GM12878 (cell line): ENCODE results near the gene NOC2L. TPM values are rescaled to one million over a fixed set of nuclear protein-coding genes. Genes with fewer than 3 reads are reported as not detected.

ENCODE experiments used
- ATAC-seq: fragments of 200-7000 bp; cut with Tn5 transposase; 3 replicates; pipeline ENCODE4 v1.9.1; 2020; ENCODE audit warnings: mild to moderate bottlenecking, moderate library complexity
- BruUV-seq: library from RNA; stranded (reverse); fragments of 400-500 nt; replicated peaks from 2 replicates; lab custom pipeline; 2021; lab: Mats Ljungman, UMichigan
- CTCF ChIA-PET: fragments of 300-600 bp; sonication (Branson Sonifier 250); formaldehyde crosslinking; extraction: SDS; loops from one replicate; lab custom pipeline; 2021; ENCODE audit warnings: inconsistent platforms; lab: Yijun Ruan, JAX
- POLR2A ChIA-PET: fragments of 350-600 bp; formaldehyde crosslinking; extraction: SDS; loops from one replicate; lab custom pipeline; 2021; ENCODE audit warnings: inconsistent platforms; lab: Charles Lee
- RAD21 ChIA-PET: fragments of 300-600 bp; sonication (Branson Sonifier 250); formaldehyde crosslinking; loops from one replicate; lab custom pipeline; 2023; ENCODE audit warnings: antibody characterized with exemption; ENCODE audit not compliant: unreplicated experiment; lab: Charles Lee
- SMC1A ChIA-PET: fragments of 300-600 bp; sonication (Branson Sonifier 250); formaldehyde crosslinking; loops from one replicate; lab custom pipeline; 2023; ENCODE audit not compliant: unreplicated experiment, uncharacterized antibody; lab: Charles Lee
- DNase-seq: peaks from one replicate; pipeline ENCODE4 v3.0.0-alpha.2; 2011; ENCODE audit warnings: low read depth, low spot score
- FAIRE-seq: peaks from 3 replicates; lab custom pipeline; 2011; peaks lifted over from hg19 to GRCh38; lab: Jason Lieb, UNC
- H2AFZ ChIP-seq: 2 replicates; pipeline ENCODE4 v1.6.0; 2011; ENCODE audit warnings: low read depth, low read length, control low read depth; ENCODE audit not compliant: control insufficient read depth
- H3K27ac ChIP-seq: 2 replicates; pipeline ENCODE4 v1.5.1; 2011; ENCODE audit warnings: control low read depth; ENCODE audit not compliant: control insufficient read depth, insufficient read depth
- H3K27me3 ChIP-seq, 2 experiments: replicated peaks in 1 of 2; 2 replicates each; pipeline versions ENCODE4 v1.6.0 to v1.6.1; 2011; ENCODE audit warnings: low read length in 1 of 2; ENCODE audit not compliant: control insufficient read depth in 2 of 2, insufficient read depth in 2 of 2
- H3K36me3 ChIP-seq, 2 experiments: 2 replicates each; pipeline ENCODE4 v1.5.1; 2011; ENCODE audit warnings: low read length in 1 of 2; ENCODE audit not compliant: control insufficient read depth in 2 of 2, insufficient read depth in 2 of 2
- H3K4me1 ChIP-seq: 2 replicates; pipeline ENCODE4 v1.6.1; 2011; ENCODE audit warnings: mild to moderate bottlenecking, low read length, moderate library complexity, mixed read lengths; ENCODE audit not compliant: control insufficient read depth, insufficient read depth
- H3K4me2 ChIP-seq: 2 replicates; pipeline ENCODE4 v1.6.0; 2011; ENCODE audit warnings: control low read depth; ENCODE audit not compliant: control insufficient read depth, insufficient read depth
- H3K4me3 ChIP-seq: fragments of 200-600 bp; sonication (generic); 2 replicates; pipeline ENCODE4 v1.5.1; 2016
- H3K79me2 ChIP-seq: 2 replicates; pipeline ENCODE4 v1.6.0; 2011; ENCODE audit warnings: low read length; ENCODE audit not compliant: control insufficient read depth, insufficient read depth
- H3K9ac ChIP-seq: 2 replicates; pipeline ENCODE4 v1.8.0; 2011; ENCODE audit warnings: low read length, control low read depth, mixed read lengths; ENCODE audit not compliant: control insufficient read depth, insufficient read depth
- H3K9me3 ChIP-seq: replicated peaks from 3 replicates; pipeline ENCODE4 v1.5.1; 2011; ENCODE audit warnings: mild to moderate bottlenecking, low read length; ENCODE audit not compliant: control insufficient read depth, insufficient read depth
- H4K20me1 ChIP-seq: 2 replicates; pipeline ENCODE4 v1.6.0; 2011; ENCODE audit not compliant: control insufficient read depth, insufficient read depth
- BRCA1 ChIP-seq: IDR thresholded peaks from 2 replicates; pipeline ENCODE4 v1.6.1; 2011; ENCODE audit warnings: low read depth, low read length, improper control_type of control experiment
- HDAC2 ChIP-seq: fragments of 200-600 bp; sonication (generic); IDR thresholded peaks from 2 replicates; pipeline ENCODE4 v1.6.1; 2017
- MEF2B ChIP-seq: fragments of 450-650 bp; IDR thresholded peaks from 2 replicates; pipeline ENCODE4 v1.6.1; 2018; ENCODE audit warnings: mild to moderate bottlenecking, moderate library complexity; ENCODE audit not compliant: partially characterized antibody, poor library complexity, severe bottlenecking
- MLLT1 ChIP-seq: fragments of 450-650 bp; IDR thresholded peaks from 2 replicates; pipeline ENCODE4 v1.6.1; 2016; ENCODE audit warnings: mild to moderate bottlenecking
- PAX8 ChIP-seq: fragments of 450-650 bp; IDR thresholded peaks from 2 replicates; pipeline ENCODE4 v1.6.1; 2017; ENCODE audit warnings: mild to moderate bottlenecking, moderate library complexity
- POLR2AphosphoS2 ChIP-seq: IDR thresholded peaks from 2 replicates; pipeline ENCODE4 v1.6.1; 2011; ENCODE audit warnings: low read depth, mild to moderate bottlenecking, low read length, improper control_type of control experiment, moderate library complexity
- REST ChIP-seq: IDR thresholded peaks from 2 replicates; pipeline ENCODE4 v1.6.1; 2012; ENCODE audit warnings: mild to moderate bottlenecking, low read depth, low read length
- SMAD5 ChIP-seq: IDR thresholded peaks from 2 replicates; pipeline ENCODE4 v1.6.1; 2016; ENCODE audit warnings: antibody characterized with exemption, low read depth
- SREBF2 ChIP-seq: IDR thresholded peaks from 2 replicates; pipeline ENCODE4 v1.6.1; 2012; ENCODE audit warnings: mild to moderate bottlenecking, low read length
- ZNF592 ChIP-seq: fragments of 450-650 bp; IDR thresholded peaks from 2 replicates; pipeline ENCODE4 v1.6.1; 2017; ENCODE audit warnings: mild to moderate bottlenecking, moderate library complexity
- WGBS: methylation state at CpG from one replicate; pipeline ENCODE4 v1.1.6; 2016; ENCODE audit warnings: low lambda C conversion rate; ENCODE audit not compliant: insufficient replicate concordance, insufficient coverage; ENCODE audit errors: missing lambda C conversion rate; 5-methylcytosine and 5-hydroxymethylcytosine counted together
- in situ Hi-C: fragments of 300-500 bp; cut with MboI; formaldehyde crosslinking; loops from 9 replicates; pipeline ENCODE4 v1.14.3; 2018; ENCODE audit warnings: mixed read lengths
- intact Hi-C: fragments of 100-400 bp; cut with micrococcal nuclease; formaldehyde crosslinking; loops from one replicate; pipeline ENCODE4 v1.14.2; 2022; ENCODE audit not compliant: unreplicated experiment
- polyA plus RNA-seq, 11 experiments: library from polyadenylated mRNA; depleted of rRNA in 4 of 11; unstranded in 6 of 11; stranded (reverse) in 5 of 11; fragments of >200 nt; fragmentation: Nextera tagmentation in 4 of 11; fragmentation: Illumina TruSeq in 1 of 11; extraction: Ambion mirVana in 4 of 11; extraction: Trizol in 1 of 11; gene quantifications; 1 replicate in 1 of 11; 2 replicates in 10 of 11; pipeline versions ENCODE4 v1.2.1 to v1.2.3, GENCODE V29; 2011 to 2016; ENCODE audit warnings: inconsistent platforms in 2 of 11, missing spikeins in 2 of 11, low read depth in 1 of 11
- total RNA-seq, 4 experiments: library from RNA; depleted of rRNA in 3 of 4; stranded (reverse); fragments of >200 nt in 3 of 4; fragmentation: Illumina TruSeq in 1 of 4; extraction: Trizol in 1 of 4; gene quantifications; 2 replicates each; pipeline versions ENCODE4 v1.2.1 to v1.2.3, GENCODE V29; 2013 to 2021

NOC2L gene
- total and polyA plus RNA-seq, 10 of the 15 experiments (the other 5 are each of a cell fraction or from before 2014, with no cell fraction given), result 1.3 to 171 (median 64.3) TPM

GRCh38 chr1:919271-919872 lies 39.7 kb downstream of the NOC2L start:
- H3K4me3 ChIP-seq, result no peak overlapping the region
- H3K79me2 ChIP-seq, result no peaks in the 10 kb centered on the region
- H3K4me2 ChIP-seq, result no peak overlapping the region
- SMC1A ChIA-PET, result no interaction called here
- no peak overlapping the region for H3K9ac ChIP-seq
- H3K36me3 ChIP-seq, result no peaks in the 10 kb centered on the region
- no peak overlapping the region for H2AFZ ChIP-seq
- DNase-seq (no peak), ATAC-seq (no peak), FAIRE-seq (no peak)
- no peaks in the 10 kb centered on the region for H3K9me3 ChIP-seq
- CTCF ChIA-PET, result interaction anchor here (0.8 kb wide), 1 partner anchor 13 kb away, joined by 6 read pairs; no protein-coding TSS in a partner anchor
- H4K20me1 ChIP-seq, result no peaks in the 10 kb centered on the region; the same call in none of the 2 replicates
- peaks cover 9 to 16% of the 10 kb centered on the region in 2 experiments for H3K27me3 ChIP-seq
- TF ChIP-seq BRCA1 (no peak), REST (no peak), SMAD5 (no peak), POLR2AphosphoS2 (no peak), HDAC2 (no peak), MLLT1 (no peak), PAX8 (no peak), SREBF2 (no peak), ZNF592 (no peak), MEF2B (no peak)
- no peaks in the 10 kb centered on the region for H3K4me1 ChIP-seq
- WGBS, result 27% methylated on average over 29 of the region's 29 CpGs
- BruUV-seq, result no TSS peak
- H3K27ac ChIP-seq, result no peak overlapping the region
- intact Hi-C loops, result no loop called here
- POLR2A ChIA-PET, result no interaction called here
- RAD21 ChIA-PET, result no interaction called here
- in situ Hi-C loops, result no loop called here
